ENCODE results near the gene SLAMF8.

Gene SLAMF8

DNA sequence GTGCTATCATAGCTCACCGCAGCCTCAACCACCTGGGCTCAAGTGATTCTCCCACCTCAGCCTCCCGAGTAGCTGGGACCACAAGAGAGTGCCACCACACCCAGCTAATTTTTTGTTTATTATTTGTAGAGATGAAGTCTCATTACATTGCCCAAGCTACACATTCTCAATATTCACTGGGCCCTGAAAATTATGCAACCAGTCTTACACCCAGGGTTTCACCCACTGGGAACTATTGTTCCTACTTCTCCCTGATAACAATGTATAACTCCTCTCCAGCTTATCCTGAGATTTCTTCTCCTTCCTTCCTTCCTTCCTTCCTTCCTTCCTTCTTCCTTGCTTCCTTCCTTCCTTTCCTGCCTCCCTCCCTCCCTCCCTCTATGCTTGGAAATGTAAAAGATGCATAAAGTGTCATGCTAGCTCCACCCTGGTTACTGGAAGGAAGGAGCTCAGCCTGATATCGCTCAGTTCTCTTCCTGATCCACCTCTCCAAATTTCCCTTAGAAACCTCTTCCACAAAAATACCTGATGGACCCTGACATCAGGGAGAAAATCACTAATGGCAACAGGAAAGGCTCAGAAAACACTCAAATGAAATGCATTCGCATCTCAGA lies 47.0 kb downstream of the SLAMF8 start:
- no peak for DNase-seq

DNA sequence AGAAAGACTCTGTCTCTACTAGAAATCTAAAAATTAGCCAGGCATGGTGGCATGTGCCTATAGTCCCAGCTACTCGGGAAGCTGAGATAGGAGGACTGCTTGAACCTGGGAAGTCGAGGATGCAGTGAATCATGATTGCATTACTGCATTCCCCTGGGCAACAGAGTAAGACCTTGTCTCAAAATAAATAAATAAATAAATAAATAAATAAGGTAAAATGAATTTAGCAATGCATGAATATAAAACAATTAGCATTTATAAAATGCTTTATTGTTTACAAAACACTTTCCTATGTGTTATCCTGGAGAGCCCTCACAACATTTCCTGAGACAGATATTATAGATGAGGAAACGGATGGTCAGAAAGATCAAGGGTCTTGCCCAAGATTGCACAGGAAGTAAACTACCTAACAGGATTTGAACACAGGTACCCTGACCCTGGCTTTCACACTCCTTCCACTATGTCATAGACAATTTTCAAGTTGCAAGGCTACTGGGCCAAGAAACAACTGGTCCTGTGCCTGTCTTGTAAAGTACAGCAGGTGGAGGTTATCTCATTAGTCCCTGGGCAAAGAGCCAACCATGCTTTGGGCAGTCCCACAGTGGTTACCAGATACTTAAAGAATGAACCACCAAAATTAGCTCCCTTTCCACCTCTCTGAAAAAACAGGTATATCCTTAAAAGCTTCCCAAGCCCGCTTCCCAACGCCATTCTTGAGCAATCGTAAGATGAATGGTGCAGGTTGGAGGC lies 51.2 kb downstream of the SLAMF8 start:
- no peak for DNase-seq

DNA sequence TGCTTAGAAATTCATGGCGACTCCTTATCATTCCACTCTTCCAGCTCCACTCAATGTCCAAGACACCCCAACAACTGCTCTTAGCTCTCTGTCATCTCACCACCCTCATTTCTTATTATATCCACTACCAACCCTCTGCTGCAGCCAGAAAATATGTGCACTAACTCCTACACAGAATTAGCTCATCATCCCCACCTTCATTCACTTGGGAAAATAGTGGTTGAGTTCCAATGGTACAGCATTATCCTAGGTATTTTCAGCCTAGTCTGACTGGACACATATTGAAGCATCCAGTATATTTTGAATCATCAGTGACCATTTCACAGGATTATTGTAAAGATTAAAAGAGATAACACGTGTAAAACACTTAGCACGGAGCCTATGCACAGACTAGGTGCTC lies 52.5 kb downstream of the SLAMF8 start:
- no peak for DNase-seq

DNA sequence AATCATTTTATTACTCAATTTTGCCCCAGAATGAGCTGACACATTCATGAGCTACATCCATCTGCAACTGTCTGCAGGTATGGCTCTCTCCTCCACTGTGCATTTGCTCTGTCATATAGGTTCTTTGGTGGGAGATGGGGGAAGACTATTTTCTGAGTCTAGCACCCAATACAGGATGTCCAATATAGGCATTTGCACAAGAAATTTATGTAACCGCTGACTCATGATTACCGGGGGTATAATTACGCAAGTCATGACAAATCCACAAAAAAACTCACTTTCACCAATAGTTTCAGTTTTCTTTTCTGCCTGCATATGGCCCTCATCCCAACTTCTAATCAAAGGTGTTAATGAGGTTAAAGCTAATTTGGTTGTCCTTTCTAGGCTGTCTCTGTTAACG lies 53.3 kb downstream of the SLAMF8 start:
- no peak for DNase-seq

DNA sequence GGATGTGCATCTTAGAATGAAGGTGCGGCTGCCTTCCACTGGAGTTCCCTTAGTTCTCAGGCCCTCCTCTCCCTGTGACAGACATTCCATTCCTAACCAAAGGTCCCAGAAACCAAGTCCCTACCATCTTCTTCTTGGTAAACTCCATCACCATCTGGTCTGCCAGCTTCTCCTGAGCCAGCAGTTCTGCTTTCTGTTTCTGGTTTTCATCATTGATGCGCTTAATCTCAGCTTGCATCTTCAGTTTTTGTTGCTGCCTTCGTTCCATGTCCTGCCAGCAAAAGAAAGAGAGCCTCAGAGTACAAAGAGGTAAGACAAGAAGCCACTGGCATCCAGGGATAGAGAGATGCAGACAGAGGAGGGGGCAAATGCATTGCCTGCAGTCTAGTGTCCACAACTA lies 53.8 kb downstream of the SLAMF8 start:
- DNase-seq: no peak

DNA sequence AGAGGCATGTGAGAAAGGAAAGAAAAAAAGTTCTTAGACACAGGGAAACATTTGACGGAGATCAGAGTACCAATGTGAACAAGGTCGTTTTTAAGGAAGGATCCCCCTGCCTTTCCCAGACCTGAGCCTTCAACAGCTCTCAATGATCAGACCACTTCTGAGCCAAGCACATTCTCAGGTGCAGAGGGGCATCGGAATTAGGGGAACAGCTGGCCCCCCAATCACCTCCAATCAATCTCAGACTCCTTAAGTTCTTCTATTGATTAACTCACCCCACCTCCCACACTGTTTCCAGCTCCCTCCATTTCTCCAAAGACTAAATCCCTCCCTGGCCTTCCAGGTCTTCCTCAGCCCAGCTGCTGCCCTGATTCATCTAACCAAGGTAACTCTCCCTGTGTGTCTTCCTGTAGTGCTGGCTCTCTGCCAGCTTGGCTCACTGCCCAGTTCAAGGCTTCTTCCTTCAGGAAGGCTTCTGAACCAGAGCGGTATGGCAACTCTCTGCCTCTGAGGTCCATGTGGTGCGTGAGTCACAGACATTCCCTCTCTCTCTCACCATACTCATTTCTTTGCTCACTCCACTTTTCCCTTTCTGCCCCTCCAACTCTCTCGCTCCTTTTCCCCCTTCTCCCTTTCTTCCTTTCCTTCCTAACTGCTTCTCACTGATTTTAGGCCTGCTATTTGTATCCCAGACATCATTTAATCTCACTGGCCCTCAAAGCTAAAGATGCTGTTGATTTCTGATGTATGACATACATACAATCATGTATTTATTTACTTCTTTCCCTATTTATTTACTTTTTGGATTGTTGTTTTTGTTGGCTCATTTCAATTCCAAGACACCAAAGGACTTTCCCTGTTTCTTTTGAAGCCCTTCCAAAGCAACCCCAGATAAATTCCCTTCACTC lies 55.2 kb downstream of the SLAMF8 start:
- DNase-seq: no peak

DNA sequence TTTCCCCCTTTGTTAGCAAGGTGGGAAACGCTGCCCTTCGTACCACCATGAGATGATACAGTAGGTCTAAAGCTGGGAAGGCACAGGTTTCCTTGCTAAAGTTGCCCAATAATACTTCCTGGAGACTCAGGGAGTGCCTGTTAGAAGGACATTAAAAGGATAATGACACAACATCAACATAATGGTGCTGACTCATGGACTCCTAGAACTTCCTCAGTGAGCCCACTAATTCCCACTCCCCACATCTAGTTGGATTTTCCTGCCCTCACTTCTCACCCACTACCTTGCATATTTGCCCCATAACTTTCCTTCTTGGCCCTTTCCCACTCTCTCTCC lies 55.8 kb downstream of the SLAMF8 start:
- no peak for DNase-seq

DNA sequence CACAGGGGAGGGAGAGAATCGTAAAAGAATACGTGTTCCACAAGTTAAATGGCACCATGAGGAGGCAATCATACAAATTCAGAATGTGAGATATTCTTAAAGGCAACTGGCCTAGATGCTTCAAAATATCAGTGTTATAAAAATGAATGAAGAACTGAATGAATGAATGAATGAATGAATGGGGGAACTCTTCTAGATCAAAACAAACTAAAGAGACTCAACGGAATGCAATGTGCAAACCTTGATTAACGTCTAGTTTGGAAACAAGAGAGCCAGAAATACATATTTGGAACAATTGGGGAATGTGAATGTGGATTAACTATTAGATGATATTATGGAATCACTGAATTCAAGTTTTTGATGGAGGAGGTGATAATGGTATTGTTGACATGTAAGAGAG lies 56.5 kb downstream of the SLAMF8 start:
- no peak for DNase-seq

DNA sequence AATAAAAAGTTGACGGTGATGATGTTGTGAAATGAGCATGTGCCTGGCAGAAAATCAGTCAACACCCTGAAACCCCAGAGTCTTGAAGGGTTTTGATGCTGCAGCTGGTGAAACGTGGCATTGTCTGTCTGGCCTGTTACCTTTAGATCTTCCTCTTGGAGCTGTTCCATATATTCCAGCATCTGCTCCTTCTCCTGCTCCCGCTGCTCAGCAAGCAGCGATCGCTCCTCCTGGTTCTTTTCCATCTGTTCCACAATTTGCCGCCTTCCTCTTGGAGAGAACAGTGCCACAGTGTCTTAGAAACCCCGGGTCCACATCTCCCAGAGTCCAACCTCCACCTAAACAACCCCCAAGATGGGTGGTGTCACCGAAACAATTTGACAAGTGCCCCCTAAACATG lies 57.6 kb downstream of the SLAMF8 start:
- no peak for DNase-seq

All from T-helper 2 cell (primary cell).